Measurements from ENCODE around the gene TPI1.
"Not testable (repeated sequence)": the region's sequence is repeated elsewhere in the genome, so short reads cannot be mapped to it uniquely, and the experiment has no call there.

DNA sequence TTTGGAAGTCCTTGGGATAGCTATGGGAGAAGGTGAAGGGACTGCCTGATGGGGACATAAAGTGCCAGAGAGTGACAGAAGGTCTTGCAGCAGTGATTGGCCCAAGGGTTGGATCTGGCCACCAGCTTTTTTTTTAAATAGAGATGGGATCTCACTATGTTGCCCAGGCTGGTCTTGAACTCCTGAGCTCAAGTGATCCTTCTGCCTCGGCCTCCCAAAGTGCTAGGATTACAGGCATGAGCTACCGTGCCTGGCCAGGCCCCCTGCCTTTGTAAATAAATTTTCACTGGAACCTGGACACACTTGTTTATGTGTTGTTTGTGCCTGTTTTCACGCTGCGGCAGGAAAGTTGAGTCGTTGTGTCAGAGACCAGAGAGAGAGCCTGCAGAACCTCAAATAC lies 2.0 kb upstream of the TPI1 start:
- TF ChIP-seq, protein P1, sequence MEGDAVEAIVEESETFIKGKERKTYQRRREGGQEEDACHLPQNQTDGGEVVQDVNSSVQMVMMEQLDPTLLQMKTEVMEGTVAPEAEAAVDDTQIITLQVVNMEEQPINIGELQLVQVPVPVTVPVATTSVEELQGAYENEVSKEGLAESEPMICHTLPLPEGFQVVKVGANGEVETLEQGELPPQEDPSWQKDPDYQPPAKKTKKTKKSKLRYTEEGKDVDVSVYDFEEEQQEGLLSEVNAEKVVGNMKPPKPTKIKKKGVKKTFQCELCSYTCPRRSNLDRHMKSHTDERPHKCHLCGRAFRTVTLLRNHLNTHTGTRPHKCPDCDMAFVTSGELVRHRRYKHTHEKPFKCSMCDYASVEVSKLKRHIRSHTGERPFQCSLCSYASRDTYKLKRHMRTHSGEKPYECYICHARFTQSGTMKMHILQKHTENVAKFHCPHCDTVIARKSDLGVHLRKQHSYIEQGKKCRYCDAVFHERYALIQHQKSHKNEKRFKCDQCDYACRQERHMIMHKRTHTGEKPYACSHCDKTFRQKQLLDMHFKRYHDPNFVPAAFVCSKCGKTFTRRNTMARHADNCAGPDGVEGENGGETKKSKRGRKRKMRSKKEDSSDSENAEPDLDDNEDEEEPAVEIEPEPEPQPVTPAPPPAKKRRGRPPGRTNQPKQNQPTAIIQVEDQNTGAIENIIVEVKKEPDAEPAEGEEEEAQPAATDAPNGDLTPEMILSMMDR (IDR thresholded peaks at IDR 0.05): not testable (repeated sequence)
- TF ChIP-seq POLR2A (IDR thresholded peaks at IDR 0.05): not testable (repeated sequence)

All from right lobe of liver (tissue), 4 donors.